HepG2 (cell line): ENCODE results near the gene SOX9. TPM values are rescaled to one million over a fixed set of nuclear protein-coding genes. Genes with fewer than 3 reads are reported as not detected.

ENCODE experiments used
- CSRNP1 ChIP-seq: sonication (generic); formaldehyde crosslinking; IDR thresholded peaks from 2 replicates; pipeline ENCODE4 v1.8.1; 2023; ENCODE audit warnings: mild to moderate bottlenecking, missing genetic modification reagents
- FOSL1 ChIP-seq: sonication (generic); formaldehyde crosslinking; IDR thresholded peaks from 2 replicates; pipeline ENCODE4 v1.9.0; 2021; ENCODE audit warnings: missing genetic modification reagents, borderline replicate concordance
- KLF16 ChIP-seq, 2 experiments: sonication (generic) in 1 of 2; formaldehyde crosslinking in 1 of 2; IDR thresholded peaks; 2 replicates each; pipeline versions ENCODE4 v1.6.1 to v1.8.0; 2016 to 2023; ENCODE audit warnings: missing genetic modification reagents in 2 of 2, missing compliant biosample characterization in 1 of 2
- PAF1 ChIP-seq: IDR thresholded peaks from 2 replicates; pipeline ENCODE4 v1.6.1; 2016; ENCODE audit warnings: missing genetic modification reagents, missing compliant biosample characterization
- PATZ1 ChIP-seq: sonication (generic); formaldehyde crosslinking; IDR thresholded peaks from 2 replicates; pipeline ENCODE4 v1.4.0; 2020; ENCODE audit warnings: missing genetic modification reagents
- RERE ChIP-seq: IDR thresholded peaks from 2 replicates; pipeline ENCODE4 v1.6.1; 2016; ENCODE audit warnings: low read depth, missing genetic modification reagents, missing compliant biosample characterization
- TCF12 ChIP-seq, 2 experiments: fragments of 450-650 bp in 1 of 2; sonication (generic) in 1 of 2; formaldehyde crosslinking in 1 of 2; IDR thresholded peaks; 2 replicates each; pipeline versions ENCODE4 v1.6.1 to v1.8.0; 2017 to 2022; ENCODE audit warnings: antibody characterized with exemption in 1 of 2, mild to moderate bottlenecking in 1 of 2, missing genetic modification reagents in 1 of 2, moderate library complexity in 1 of 2
- U2AF1 ChIP-seq: fragments of 200-400 bp; formaldehyde crosslinking; optimal IDR thresholded peaks from 2 replicates; pipeline ENCODE3; 2017; ENCODE audit warnings: mild to moderate bottlenecking, low read depth, low read length
- ZBTB21 ChIP-seq: sonication (generic); formaldehyde crosslinking; IDR thresholded peaks from 2 replicates; pipeline ENCODE4 v1.4.0; 2020; ENCODE audit warnings: missing genetic modification reagents
- ZFP1 ChIP-seq: IDR thresholded peaks from 2 replicates; pipeline ENCODE4 v1.6.1; 2016
- ZNF253 ChIP-seq: sonication (generic); formaldehyde crosslinking; IDR thresholded peaks from 2 replicates; pipeline ENCODE4 v1.8.0; 2022; ENCODE audit warnings: mild to moderate bottlenecking, missing genetic modification reagents, borderline replicate concordance
- ZNF574 ChIP-seq: sonication (generic); formaldehyde crosslinking; IDR thresholded peaks from 2 replicates; pipeline ENCODE4 v1.4.0; 2020; ENCODE audit warnings: missing genetic modification reagents
- ZSCAN31 ChIP-seq: sonication (generic); formaldehyde crosslinking; IDR thresholded peaks from 2 replicates; pipeline ENCODE4 v1.5.0; 2020; ENCODE audit warnings: low read depth, mild to moderate bottlenecking, missing genetic modification reagents
- polyA plus RNA-seq, 8 experiments: library from polyadenylated mRNA; depleted of rRNA in 3 of 8; stranded (reverse) in 7 of 8; unstranded in 1 of 8; fragments of >200 nt; fragmentation: Illumina TruSeq in 4 of 8; extraction: Trizol in 4 of 8; gene quantifications; 2 replicates each; pipeline versions ENCODE4 v1.2.1 to v1.2.3, GENCODE V29; 2011 to 2016; ENCODE audit warnings: low read depth in 4 of 8, missing spikeins in 1 of 8, mixed read lengths in 1 of 8; ENCODE audit not compliant: insufficient read depth in 1 of 8
- total RNA-seq, 5 experiments: library from RNA; depleted of rRNA; stranded (reverse); fragments of >200 nt; fragmentation: Illumina TruSeq; extraction: Trizol; gene quantifications; 2 replicates each; pipeline ENCODE4 v1.2.3, GENCODE V29; 2016; ENCODE audit warnings: low read depth in 1 of 5

Gene SOX9
- total and polyA plus RNA-seq, 2 of the 13 experiments (the other 11 are each of a cell fraction or from before 2014, with no cell fraction given): 16.1 to 27.6 TPM

GRCh38 chr17:72123530-72124437, 3.0 kb downstream of the SOX9 start (continued):
- TF ChIP-seq RERE (CRISPR knock-in tag) (no peak), PATZ1 (CRISPR knock-in tag) (no peak), ZNF253 (CRISPR knock-in tag) (no peak), ZSCAN31 (CRISPR knock-in tag) (no peak), PAF1 (peak; percentile 89; the same call in 1 of the 2 replicates), FOSL1 (no peak), U2AF1 (peak; percentile 96), ZNF574 (CRISPR knock-in tag) (peak; percentile 23), TCF12 (IDR thresholded peaks at IDR 0.05) (no peak), TCF12 (CRISPR knock-in tag; IDR thresholded peaks at IDR 0.05) (0 out of 2 replicates have a peak, but pooled peaks have one; percentile 14), CSRNP1 (CRISPR knock-in tag) (no peak), ZFP1 (CRISPR knock-in tag) (0 out of 2 replicates have a peak, but pooled peaks have one; percentile 9), ZBTB21 (CRISPR knock-in tag) (peak; percentile 31), KLF16 (CRISPR knock-in tag; IDR thresholded peaks at IDR 0.05) (0 out of 4 replicates have a peak, but pooled peaks of 1 of the 2 experiments have one; percentile 14)
